GM12878 (cell line): Measurements from ENCODE around the gene PFN3. TPM values are rescaled to one million over a fixed set of nuclear protein-coding genes. Genes with fewer than 3 reads are reported as not detected.
A peak's percentile ranks its signal among the peaks of the same experiment; 100 is the strongest.

ENCODE experiments used
- ATAC-seq: fragments of 200-7000 bp; cut with Tn5 transposase; 3 replicates; pipeline ENCODE4 v1.9.1; 2020; ENCODE audit warnings: mild to moderate bottlenecking, moderate library complexity
- BruUV-seq: library from RNA; stranded (reverse); fragments of 400-500 nt; replicated peaks from 2 replicates; lab custom pipeline; 2021; lab: Mats Ljungman, UMichigan
- CTCF ChIA-PET: fragments of 300-600 bp; sonication (Branson Sonifier 250); formaldehyde crosslinking; extraction: SDS; loops from one replicate; lab custom pipeline; 2021; ENCODE audit warnings: inconsistent platforms; lab: Yijun Ruan, JAX
- POLR2A ChIA-PET: fragments of 350-600 bp; formaldehyde crosslinking; extraction: SDS; loops from one replicate; lab custom pipeline; 2021; ENCODE audit warnings: inconsistent platforms; lab: Charles Lee
- RAD21 ChIA-PET: fragments of 300-600 bp; sonication (Branson Sonifier 250); formaldehyde crosslinking; loops from one replicate; lab custom pipeline; 2023; ENCODE audit warnings: antibody characterized with exemption; ENCODE audit not compliant: unreplicated experiment; lab: Charles Lee
- SMC1A ChIA-PET: fragments of 300-600 bp; sonication (Branson Sonifier 250); formaldehyde crosslinking; loops from one replicate; lab custom pipeline; 2023; ENCODE audit not compliant: unreplicated experiment, uncharacterized antibody; lab: Charles Lee
- DNase-seq: peaks from one replicate; pipeline ENCODE4 v3.0.0-alpha.2; 2011; ENCODE audit warnings: low read depth, low spot score
- FAIRE-seq: peaks from 3 replicates; lab custom pipeline; 2011; peaks lifted over from hg19 to GRCh38; lab: Jason Lieb, UNC
- H2AFZ ChIP-seq: 2 replicates; pipeline ENCODE4 v1.6.0; 2011; ENCODE audit warnings: low read depth, low read length, control low read depth; ENCODE audit not compliant: control insufficient read depth
- H3K27ac ChIP-seq: 2 replicates; pipeline ENCODE4 v1.5.1; 2011; ENCODE audit warnings: control low read depth; ENCODE audit not compliant: control insufficient read depth, insufficient read depth
- H3K27me3 ChIP-seq, 2 experiments: replicated peaks in 1 of 2; 2 replicates each; pipeline versions ENCODE4 v1.6.0 to v1.6.1; 2011; ENCODE audit warnings: low read length in 1 of 2; ENCODE audit not compliant: control insufficient read depth in 2 of 2, insufficient read depth in 2 of 2
- H3K36me3 ChIP-seq, 2 experiments: 2 replicates each; pipeline ENCODE4 v1.5.1; 2011; ENCODE audit warnings: low read length in 1 of 2; ENCODE audit not compliant: control insufficient read depth in 2 of 2, insufficient read depth in 2 of 2
- H3K4me1 ChIP-seq: 2 replicates; pipeline ENCODE4 v1.6.1; 2011; ENCODE audit warnings: mild to moderate bottlenecking, low read length, moderate library complexity, mixed read lengths; ENCODE audit not compliant: control insufficient read depth, insufficient read depth
- H3K4me2 ChIP-seq: 2 replicates; pipeline ENCODE4 v1.6.0; 2011; ENCODE audit warnings: control low read depth; ENCODE audit not compliant: control insufficient read depth, insufficient read depth
- H3K4me3 ChIP-seq: fragments of 200-600 bp; sonication (generic); 2 replicates; pipeline ENCODE4 v1.5.1; 2016
- H3K79me2 ChIP-seq: 2 replicates; pipeline ENCODE4 v1.6.0; 2011; ENCODE audit warnings: low read length; ENCODE audit not compliant: control insufficient read depth, insufficient read depth
- H3K9ac ChIP-seq: 2 replicates; pipeline ENCODE4 v1.8.0; 2011; ENCODE audit warnings: low read length, control low read depth, mixed read lengths; ENCODE audit not compliant: control insufficient read depth, insufficient read depth
- H3K9me3 ChIP-seq: replicated peaks from 3 replicates; pipeline ENCODE4 v1.5.1; 2011; ENCODE audit warnings: mild to moderate bottlenecking, low read length; ENCODE audit not compliant: control insufficient read depth, insufficient read depth
- H4K20me1 ChIP-seq: 2 replicates; pipeline ENCODE4 v1.6.0; 2011; ENCODE audit not compliant: control insufficient read depth, insufficient read depth
- GABPA ChIP-seq: IDR thresholded peaks from 2 replicates; pipeline ENCODE4 v1.6.1; 2014; ENCODE audit warnings: antibody characterized with exemption, low read depth, mild to moderate bottlenecking, inconsistent platforms
- GATAD2B ChIP-seq: fragments of 450-650 bp; conservative IDR thresholded peaks from 2 replicates; pipeline ENCODE4 v1.6.1; 2017; ENCODE audit warnings: low read depth, mild to moderate bottlenecking, moderate library complexity
- HDAC2 ChIP-seq: fragments of 200-600 bp; sonication (generic); IDR thresholded peaks from 2 replicates; pipeline ENCODE4 v1.6.1; 2017
- IKZF1 ChIP-seq: fragments of 450-650 bp; conservative IDR thresholded peaks from 2 replicates; pipeline ENCODE4 v1.6.1; 2017; ENCODE audit warnings: antibody characterized with exemption, mild to moderate bottlenecking
- KAT2A ChIP-seq: conservative IDR thresholded peaks from 2 replicates; pipeline ENCODE4 v1.6.1; 2011; ENCODE audit warnings: low read depth, low read length; ENCODE audit not compliant: control insufficient read depth
- KLF5 ChIP-seq: fragments of 450-650 bp; IDR thresholded peaks from 2 replicates; pipeline ENCODE4 v1.6.1; 2014; ENCODE audit warnings: mild to moderate bottlenecking; ENCODE audit not compliant: partially characterized antibody
- RAD21 ChIP-seq: IDR thresholded peaks from 2 replicates; pipeline ENCODE4 v1.6.1; 2011; ENCODE audit warnings: mild to moderate bottlenecking, low read depth, low read length, moderate library complexity; ENCODE audit not compliant: insufficient read depth
- RELA ChIP-seq: fragments of 450-650 bp; IDR thresholded peaks from 2 replicates; pipeline ENCODE4 v1.8.0; 2014; ENCODE audit warnings: borderline replicate concordance; ENCODE audit not compliant: partially characterized antibody
- WRNIP1 ChIP-seq: IDR thresholded peaks from 2 replicates; pipeline ENCODE4 v1.6.1; 2011; ENCODE audit warnings: low read depth, low read length, improper control_type of control experiment, borderline replicate concordance
- ZNF217 ChIP-seq: fragments of 450-650 bp; IDR thresholded peaks from 2 replicates; pipeline ENCODE4 v1.6.1; 2017; ENCODE audit warnings: antibody characterized with exemption, mild to moderate bottlenecking
- WGBS: methylation state at CpG from one replicate; pipeline ENCODE4 v1.1.6; 2016; ENCODE audit warnings: low lambda C conversion rate; ENCODE audit not compliant: insufficient replicate concordance, insufficient coverage; ENCODE audit errors: missing lambda C conversion rate; 5-methylcytosine and 5-hydroxymethylcytosine counted together
- in situ Hi-C: fragments of 300-500 bp; cut with MboI; formaldehyde crosslinking; loops from 9 replicates; pipeline ENCODE4 v1.14.3; 2018; ENCODE audit warnings: mixed read lengths
- intact Hi-C: fragments of 100-400 bp; cut with micrococcal nuclease; formaldehyde crosslinking; loops from one replicate; pipeline ENCODE4 v1.14.2; 2022; ENCODE audit not compliant: unreplicated experiment
- polyA plus RNA-seq, 11 experiments: library from polyadenylated mRNA; depleted of rRNA in 4 of 11; unstranded in 6 of 11; stranded (reverse) in 5 of 11; fragments of >200 nt; fragmentation: Nextera tagmentation in 4 of 11; fragmentation: Illumina TruSeq in 1 of 11; extraction: Ambion mirVana in 4 of 11; extraction: Trizol in 1 of 11; gene quantifications; 1 replicate in 1 of 11; 2 replicates in 10 of 11; pipeline versions ENCODE4 v1.2.1 to v1.2.3, GENCODE V29; 2011 to 2016; ENCODE audit warnings: inconsistent platforms in 2 of 11, missing spikeins in 2 of 11, low read depth in 1 of 11
- total RNA-seq, 4 experiments: library from RNA; depleted of rRNA in 3 of 4; stranded (reverse); fragments of >200 nt in 3 of 4; fragmentation: Illumina TruSeq in 1 of 4; extraction: Trizol in 1 of 4; gene quantifications; 2 replicates each; pipeline versions ENCODE4 v1.2.1 to v1.2.3, GENCODE V29; 2013 to 2021
- TF ChIP-seq, protein P1 (sequence below): fragments of 450-650 bp; formaldehyde crosslinking; IDR thresholded peaks from 2 replicates; pipeline ENCODE4 v1.5.0; 2022; ENCODE audit warnings: mild to moderate bottlenecking, missing genetic modification characterization
- TF ChIP-seq, protein P2 (sequence below): IDR thresholded peaks from 2 replicates; pipeline ENCODE4 v1.6.1; 2012; ENCODE audit warnings: low read length, inconsistent platforms
- TF ChIP-seq, protein P3 (sequence below): fragments of 450-650 bp; IDR thresholded peaks from 2 replicates; pipeline ENCODE4 v1.6.1; 2018; ENCODE audit warnings: mild to moderate bottlenecking, low read depth, moderate library complexity; ENCODE audit not compliant: partially characterized antibody

Gene PFN3
- total and polyA plus RNA-seq, 10 of the 15 experiments (the other 5 are each of a cell fraction or from before 2014, with no cell fraction given), result not detected

DNA sequence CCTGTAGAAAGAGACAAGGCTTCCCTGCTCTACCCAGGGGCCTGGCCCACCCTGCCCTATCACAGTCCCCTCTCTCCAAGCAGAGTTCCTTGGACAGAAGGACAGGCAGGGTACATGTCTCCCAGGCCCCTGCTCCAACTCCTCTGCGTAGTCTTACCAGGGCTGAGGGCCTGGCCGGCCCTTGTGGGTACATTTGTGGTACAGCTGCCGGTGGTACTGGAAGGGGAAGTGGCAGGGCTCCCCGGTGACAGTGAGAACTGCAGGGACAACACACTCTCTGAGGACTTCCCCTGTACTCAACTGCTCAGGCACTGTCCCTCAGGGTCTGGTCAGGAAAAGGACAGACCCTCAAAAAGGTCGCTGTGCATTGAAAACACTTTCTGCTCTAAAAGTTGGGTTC lies 5.3 kb upstream of the PFN3 start:
- H3K79me2 ChIP-seq, result no peaks in the 10 kb centered on the region
- no peak overlapping the region for H2AFZ ChIP-seq
- H3K27me3 ChIP-seq, result no peaks in the 10 kb centered on the region; a peak in 1 of 4 replicates
- H3K36me3 ChIP-seq, result no peaks in the 10 kb centered on the region
- intact Hi-C loops (no loop called here), in situ Hi-C loops (no loop called here)
- H3K4me3 ChIP-seq, result no peak overlapping the region
- DNase-seq, result no peak
- H3K9ac ChIP-seq, result no peak overlapping the region
- FAIRE-seq, result no peak
- CTCF ChIA-PET, result interaction anchor here (1.4 to 8.3 kb wide), 6 partner anchors 14 to 96 kb away, joined by 3 to 391 read pairs (median 130); partner anchors contain the start of genes GRK6 and PRR7
- H3K4me2 ChIP-seq, result no peak overlapping the region
- no peaks in the 10 kb centered on the region for H4K20me1 ChIP-seq
- RAD21 ChIA-PET, result interaction anchor here (2.8 to 6.5 kb wide), 6 partner anchors 16 to 92 kb away, joined by 12 to 291 read pairs (median 71); partner anchors contain the start of genes GRK6, PDLIM7 and PRR7
- SMC1A ChIA-PET, result interaction anchor here (1.1 to 7.4 kb wide), 9 partner anchors 12 to 95 kb away, joined by 3 to 105 read pairs (median 21); partner anchors contain the start of genes GRK6 and PRR7
- H3K27ac ChIP-seq, result no peak overlapping the region
- H3K4me1 ChIP-seq, result peaks cover 28% of the 10 kb centered on the region
- ATAC-seq, result peak; percentile 18
- POLR2A ChIA-PET, result interaction anchor here (0.6 to 11.0 kb wide), 7 partner anchors 15 to 192 kb away, joined by 3 to 174 read pairs (median 56); partner anchors contain the start of genes GRK6 and PRR7
- no TSS peak for BruUV-seq
- no peaks in the 10 kb centered on the region for H3K9me3 ChIP-seq
- 24% methylated on average over 5 of the region's 5 CpGs for WGBS
- TF ChIP-seq KLF5, result no peak
- TF ChIP-seq, protein P1, sequence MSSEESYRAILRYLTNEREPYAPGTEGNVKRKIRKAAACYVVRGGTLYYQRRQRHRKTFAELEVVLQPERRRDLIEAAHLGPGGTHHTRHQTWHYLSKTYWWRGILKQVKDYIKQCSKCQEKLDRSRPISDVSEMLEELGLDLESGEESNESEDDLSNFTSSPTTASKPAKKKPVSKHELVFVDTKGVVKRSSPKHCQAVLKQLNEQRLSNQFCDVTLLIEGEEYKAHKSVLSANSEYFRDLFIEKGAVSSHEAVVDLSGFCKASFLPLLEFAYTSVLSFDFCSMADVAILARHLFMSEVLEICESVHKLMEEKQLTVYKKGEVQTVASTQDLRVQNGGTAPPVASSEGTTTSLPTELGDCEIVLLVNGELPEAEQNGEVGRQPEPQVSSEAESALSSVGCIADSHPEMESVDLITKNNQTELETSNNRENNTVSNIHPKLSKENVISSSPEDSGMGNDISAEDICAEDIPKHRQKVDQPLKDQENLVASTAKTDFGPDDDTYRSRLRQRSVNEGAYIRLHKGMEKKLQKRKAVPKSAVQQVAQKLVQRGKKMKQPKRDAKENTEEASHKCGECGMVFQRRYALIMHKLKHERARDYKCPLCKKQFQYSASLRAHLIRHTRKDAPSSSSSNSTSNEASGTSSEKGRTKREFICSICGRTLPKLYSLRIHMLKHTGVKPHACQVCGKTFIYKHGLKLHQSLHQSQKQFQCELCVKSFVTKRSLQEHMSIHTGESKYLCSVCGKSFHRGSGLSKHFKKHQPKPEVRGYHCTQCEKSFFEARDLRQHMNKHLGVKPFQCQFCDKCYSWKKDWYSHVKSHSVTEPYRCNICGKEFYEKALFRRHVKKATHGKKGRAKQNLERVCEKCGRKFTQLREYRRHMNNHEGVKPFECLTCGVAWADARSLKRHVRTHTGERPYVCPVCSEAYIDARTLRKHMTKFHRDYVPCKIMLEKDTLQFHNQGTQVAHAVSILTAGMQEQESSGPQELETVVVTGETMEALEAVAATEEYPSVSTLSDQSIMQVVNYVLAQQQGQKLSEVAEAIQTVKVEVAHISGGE, result no peak
- TF ChIP-seq GATAD2B, result 0 out of 2 replicates have a peak, but pooled peaks have one; percentile 25
- TF ChIP-seq, protein P2, sequence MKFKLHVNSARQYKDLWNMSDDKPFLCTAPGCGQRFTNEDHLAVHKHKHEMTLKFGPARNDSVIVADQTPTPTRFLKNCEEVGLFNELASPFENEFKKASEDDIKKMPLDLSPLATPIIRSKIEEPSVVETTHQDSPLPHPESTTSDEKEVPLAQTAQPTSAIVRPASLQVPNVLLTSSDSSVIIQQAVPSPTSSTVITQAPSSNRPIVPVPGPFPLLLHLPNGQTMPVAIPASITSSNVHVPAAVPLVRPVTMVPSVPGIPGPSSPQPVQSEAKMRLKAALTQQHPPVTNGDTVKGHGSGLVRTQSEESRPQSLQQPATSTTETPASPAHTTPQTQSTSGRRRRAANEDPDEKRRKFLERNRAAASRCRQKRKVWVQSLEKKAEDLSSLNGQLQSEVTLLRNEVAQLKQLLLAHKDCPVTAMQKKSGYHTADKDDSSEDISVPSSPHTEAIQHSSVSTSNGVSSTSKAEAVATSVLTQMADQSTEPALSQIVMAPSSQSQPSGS, result no peak
- TF ChIP-seq, protein P3, sequence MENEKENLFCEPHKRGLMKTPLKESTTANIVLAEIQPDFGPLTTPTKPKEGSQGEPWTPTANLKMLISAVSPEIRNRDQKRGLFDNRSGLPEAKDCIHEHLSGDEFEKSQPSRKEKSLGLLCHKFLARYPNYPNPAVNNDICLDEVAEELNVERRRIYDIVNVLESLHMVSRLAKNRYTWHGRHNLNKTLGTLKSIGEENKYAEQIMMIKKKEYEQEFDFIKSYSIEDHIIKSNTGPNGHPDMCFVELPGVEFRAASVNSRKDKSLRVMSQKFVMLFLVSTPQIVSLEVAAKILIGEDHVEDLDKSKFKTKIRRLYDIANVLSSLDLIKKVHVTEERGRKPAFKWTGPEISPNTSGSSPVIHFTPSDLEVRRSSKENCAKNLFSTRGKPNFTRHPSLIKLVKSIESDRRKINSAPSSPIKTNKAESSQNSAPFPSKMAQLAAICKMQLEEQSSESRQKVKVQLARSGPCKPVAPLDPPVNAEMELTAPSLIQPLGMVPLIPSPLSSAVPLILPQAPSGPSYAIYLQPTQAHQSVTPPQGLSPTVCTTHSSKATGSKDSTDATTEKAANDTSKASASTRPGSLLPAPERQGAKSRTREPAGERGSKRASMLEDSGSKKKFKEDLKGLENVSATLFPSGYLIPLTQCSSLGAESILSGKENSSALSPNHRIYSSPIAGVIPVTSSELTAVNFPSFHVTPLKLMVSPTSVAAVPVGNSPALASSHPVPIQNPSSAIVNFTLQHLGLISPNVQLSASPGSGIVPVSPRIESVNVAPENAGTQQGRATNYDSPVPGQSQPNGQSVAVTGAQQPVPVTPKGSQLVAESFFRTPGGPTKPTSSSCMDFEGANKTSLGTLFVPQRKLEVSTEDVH, result no peak
- peak; percentile 47 for TF ChIP-seq IKZF1
- no peak for TF ChIP-seq RELA
- TF ChIP-seq HDAC2, result no peak
- no peak for TF ChIP-seq GABPA
- TF ChIP-seq ZNF217, result no peak
- no peak for TF ChIP-seq WRNIP1
- TF ChIP-seq RAD21, result no peak
- no peak for TF ChIP-seq KAT2A
